ENCODE data around the gene P3H2. TPM values are rescaled to one million over a fixed set of nuclear protein-coding genes. Genes with fewer than 3 reads are reported as not detected.
A peak's percentile ranks its signal among the peaks of the same experiment; 100 is the strongest.

The P3H2 gene
- total RNA-seq, 1 experiment from 2014 or later: 0.76 TPM

GRCh38 chr3:190038050-190038933, 82.4 kb downstream of the P3H2 start:
- TF ChIP-seq RAD21 (IDR thresholded peaks at IDR 0.05; ENCODE audit: low read depth): no peak
- no peak for TF ChIP-seq ZNF274 (IDR thresholded peaks at IDR 0.05; ENCODE audit: low read depth, low read length)
- TF ChIP-seq YY1 (IDR thresholded peaks at IDR 0.05; ENCODE audit: extremely low read depth, insufficient replicate concordance, low read depth, low read length): no peak
- TF ChIP-seq JUND (IDR thresholded peaks at IDR 0.05): no peak
- TF ChIP-seq EZH2 (IDR thresholded peaks at IDR 0.05): no peak
- peak; percentile 86 for TF ChIP-seq CEBPB (IDR thresholded peaks at IDR 0.05; ENCODE audit: low read depth)
- TF ChIP-seq REST (IDR thresholded peaks at IDR 0.05; ENCODE audit: low read depth): no peak
- 0 out of 2 replicates have a peak, but pooled peaks have one; percentile 27 for TF ChIP-seq SP1 (IDR thresholded peaks at IDR 0.05; ENCODE audit: low read depth)
- TF ChIP-seq FOSL1 (IDR thresholded peaks at IDR 0.05; ENCODE audit: low read depth): no peak
- TF ChIP-seq TCF7L2 (IDR thresholded peaks at IDR 0.05; ENCODE audit: borderline replicate concordance, extremely low read depth, insufficient read depth, insufficient read length): no peak
- TF ChIP-seq POLR2AphosphoS5 (IDR thresholded peaks at IDR 0.05; ENCODE audit: low read depth, low read length): no peak
- TF ChIP-seq POLR2A (IDR thresholded peaks at IDR 0.05; ENCODE audit: borderline replicate concordance, extremely low read depth, insufficient read depth, insufficient read length): no peak
- no peak for TF ChIP-seq SIN3A (IDR thresholded peaks at IDR 0.05; ENCODE audit: low read depth)
- 0 out of 2 replicates have a peak, but pooled peaks have one; percentile 17 for TF ChIP-seq CBX3 (IDR thresholded peaks at IDR 0.05; ENCODE audit: low read depth)
- TF ChIP-seq CTCF (IDR thresholded peaks at IDR 0.05 in 2 of 3, conservative IDR thresholded peaks at IDR 0.05 in 1 of 3; ENCODE audit: borderline replicate concordance in 1 of 3, insufficient read depth in 1 of 3, low read depth in 2 of 3, low read length in 2 of 3): no peak
- TF ChIP-seq SRF (IDR thresholded peaks at IDR 0.05; ENCODE audit: low read depth): no peak

More at GRCh38 chr3:190038050-190038933, 82.4 kb downstream of the P3H2 start:
- RAD21 ChIA-PET (ENCODE audit: low non-redundant PET in 1 of 2, low total read pairs in 2 of 2, uncharacterized antibody in 2 of 2, unreplicated experiment in 2 of 2): no interaction called here
- Histone ChIP-seq H3K27me3 (ENCODE audit: insufficient read depth, low read length) (no peaks in the 10 kb centered on the region), H3K36me3 (ENCODE audit: control insufficient read depth in 1 of 2, insufficient read depth in 2 of 2, low read length in 2 of 2) (no peaks in the 10 kb centered on the region), H3K9ac (ENCODE audit: low read length) (no peak overlapping the region), H2AFZ (ENCODE audit: low read depth, low read length, poor library complexity, severe bottlenecking) (peak overlapping the region; percentile 82), H3K4me3 (replicated peaks in 1 of 2; ENCODE audit: low read depth in 1 of 2, low read length in 2 of 2) (no peak overlapping the region; a peak in 1 of 4 replicates), H4K20me1 (ENCODE audit: insufficient read depth) (no peaks in the 10 kb centered on the region; the same call in 1 of the 2 replicates), H3K9me3 (ENCODE audit: control insufficient read depth in 1 of 2, insufficient read depth in 1 of 2, low read depth in 1 of 2, low read length in 2 of 2) (no peaks in the 10 kb centered on the region), H3K27ac (ENCODE audit: low read depth, low read length) (no peak overlapping the region), H3K9me2 (ENCODE audit: insufficient read depth) (no peaks in the 10 kb centered on the region), H3K79me2 (ENCODE audit: insufficient read depth, low read length) (no peaks in the 10 kb centered on the region), H3K4me2 (ENCODE audit: low read length) (peak overlapping the region; percentile 48), H3K4me1 (ENCODE audit: control insufficient read depth in 1 of 2, insufficient read depth in 2 of 2, low read length in 2 of 2) (peaks cover 0 to 10% of the 10 kb centered on the region in 2 experiments; a peak in 2 of 4 replicates)
- BruUV-seq (replicated peaks): no TSS peak
- ATAC-seq: peak; percentile 73
- intact Hi-C loops (cut with micrococcal nuclease): no loop called here
- CTCF ChIA-PET: no interaction called here
- peak; percentile 39 for DNase-seq (ENCODE audit: low read depth, low spot score)
- POLR2A ChIA-PET: no interaction called here

All from HCT116 (cell line).